Naive B cell (primary cell): ENCODE measurements around the gene ZNF697. TPM values are rescaled to one million over a fixed set of nuclear protein-coding genes. Genes with fewer than 3 reads are reported as not detected.
A peak's percentile ranks its signal among the peaks of the same experiment; 100 is the strongest.
"Not testable (repeated sequence)": the region's sequence is repeated elsewhere in the genome, so short reads cannot be mapped to it uniquely, and the experiment has no call there.

Experiments used
- ATAC-seq, 2 donors: fragments of 150-1000 bp; cut with Tn5 transposase; 2 replicates each; pipeline ENCODE4 v1.10.0; 2021; ENCODE audit warnings: low read depth in 2 of 2, mild to moderate bottlenecking in 2 of 2, moderate library complexity in 2 of 2
- DNase-seq: peaks from one replicate; pipeline ENCODE4 v3.0.0; 2022
- H3K27ac Mint-ChIP-seq, 6 donors: one replicate each; pipeline ENCODE4 v1.8.0; 2020 to 2022; ENCODE audit warnings: mild to moderate bottlenecking in 6 of 6, mixed read lengths in 6 of 6, moderate library complexity in 5 of 6, inconsistent platforms in 2 of 6
- H3K27me3 Mint-ChIP-seq, 3 donors: one replicate each; pipeline ENCODE4 v1.8.0; 2021 to 2022; ENCODE audit warnings: mixed read lengths in 3 of 3, mild to moderate bottlenecking in 1 of 3
- H3K36me3 Mint-ChIP-seq, 2 donors: one replicate each; pipeline ENCODE4 v1.8.0; 2020 to 2022; ENCODE audit warnings: mixed read lengths in 2 of 2, inconsistent platforms in 1 of 2, mild to moderate bottlenecking in 1 of 2
- H3K4me1 Mint-ChIP-seq, 3 donors: one replicate each; pipeline ENCODE4 v1.8.0; 2020 to 2022; ENCODE audit warnings: mixed read lengths in 3 of 3, inconsistent platforms in 1 of 3, mild to moderate bottlenecking in 1 of 3, moderate library complexity in 1 of 3
- H3K4me3 Mint-ChIP-seq, 8 donors: one replicate each; pipeline ENCODE4 v1.8.0; 2020 to 2022; ENCODE audit warnings: mild to moderate bottlenecking in 8 of 8, mixed read lengths in 8 of 8, moderate library complexity in 8 of 8, inconsistent platforms in 2 of 8
- H3K9me3 Mint-ChIP-seq, 7 donors: one replicate each; pipeline ENCODE4 v1.8.0; 2020 to 2022; ENCODE audit warnings: mixed read lengths in 7 of 7, mild to moderate bottlenecking in 5 of 7, inconsistent platforms in 2 of 7, moderate library complexity in 1 of 7
- polyA plus RNA-seq, 6 donors: library from polyadenylated mRNA; unstranded; fragments of 300-500 nt; fragmentation: Illumina TruSeq; gene quantifications; one replicate each; pipeline ENCODE4 v1.2.3, GENCODE V29; 2021; ENCODE audit warnings: low read depth in 6 of 6

ZNF697 gene
- not detected for polyA plus RNA-seq

GRCh38 chr1:119647734-119648619 is at the start of gene ZNF697:
TSS of gene ZNF697 (minus strand) at chr1:119648266. CDS start at chr1:119626100, 22,166 bp downstream.
- ATAC-seq, result peak; percentile 40 to 55
- H3K27me3 Mint-ChIP-seq, result peaks cover 62 to 85% (median 81%) of the 10 kb centered on the region in 3 donors

GRCh38 chr1:119697598-119697997 is 49.5 kb upstream of the ZNF697 start:
- no peak for DNase-seq
- no peak overlapping the region for H3K27ac Mint-ChIP-seq
- peaks cover 37 to 47% (median 45%) of the 10 kb centered on the region in 3 donors for H3K27me3 Mint-ChIP-seq
- peaks cover 12 to 35% (median 27%) of the 10 kb centered on the region in 7 donors for H3K9me3 Mint-ChIP-seq
- H3K4me3 Mint-ChIP-seq, result no peak overlapping the region
- no peaks in the 10 kb centered on the region for H3K4me1 Mint-ChIP-seq
- ATAC-seq, result no peak
- peaks cover 0 to 31% of the 10 kb centered on the region in 2 donors for H3K36me3 Mint-ChIP-seq

More at GRCh38 chr1:119647734-119648619, at the start of gene ZNF697:
- Mint-ChIP-seq H3K27ac (no peak within 1 kb of the TSS), H3K4me3 (peak within 1 kb of the TSS in 7 of 8 donors; percentile 34 to 86 (median 72)), H3K4me1 (peaks cover 4 to 12% (median 6%) of the 10 kb centered on the region in 3 donors), H3K9me3 (peaks cover 0 to 11% (median 2%) of the 10 kb centered on the region in 7 donors), H3K36me3 (no peaks in the 10 kb centered on the region)
- DNase-seq, result no peak

DNA sequence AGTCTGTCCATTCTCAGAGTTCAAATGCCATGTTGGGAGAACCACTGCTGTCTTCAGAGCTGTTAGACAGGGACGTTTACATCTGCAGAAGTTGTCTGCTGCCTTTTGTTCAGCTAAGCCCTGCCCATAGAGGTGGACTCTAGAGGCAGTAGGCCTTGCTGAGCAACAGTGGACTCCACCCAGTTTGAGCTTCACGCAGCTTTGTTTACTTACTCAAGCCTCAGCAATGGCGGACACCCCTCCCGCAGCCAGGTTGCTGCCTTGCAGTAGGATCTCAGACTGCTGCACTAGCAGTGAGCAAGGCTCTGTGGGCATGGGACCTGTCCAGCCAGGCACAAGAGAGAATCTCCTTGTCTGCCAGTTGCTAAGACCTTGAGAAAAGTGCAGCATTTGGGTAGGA is 48.8 kb upstream of the ZNF697 start:
- H3K9me3 Mint-ChIP-seq, result peaks cover 8 to 28% (median 20%) of the 10 kb centered on the region in 7 donors

GRCh38 chr1:119689511-119689910 is 41.4 kb upstream of the ZNF697 start:
- no peak overlapping the region for H3K4me3 Mint-ChIP-seq
- peaks cover 0 to 10% (median 5%) of the 10 kb centered on the region in 7 donors for H3K9me3 Mint-ChIP-seq
- peaks cover 5 to 15% (median 10%) of the 10 kb centered on the region in 3 donors for H3K27me3 Mint-ChIP-seq
- ATAC-seq (no peak), DNase-seq (no peak)
- no peaks in the 10 kb centered on the region for H3K36me3 Mint-ChIP-seq
- H3K4me1 Mint-ChIP-seq, result no peaks in the 10 kb centered on the region
- H3K27ac Mint-ChIP-seq, result no peak overlapping the region

More for the DNA sequence above, 48.8 kb upstream of the ZNF697 start:
- DNase-seq, H3K4me3 Mint-ChIP-seq, H3K4me1 Mint-ChIP-seq, H3K27ac Mint-ChIP-seq, ATAC-seq: not testable (repeated sequence)
- H3K27me3 Mint-ChIP-seq, result peaks cover 37 to 47% (median 45%) of the 10 kb centered on the region in 3 donors
- H3K36me3 Mint-ChIP-seq, result peaks cover 0 to 23% of the 10 kb centered on the region in 2 donors

GRCh38 chr1:119688810-119689209 is 40.7 kb upstream of the ZNF697 start:
- H3K4me3 Mint-ChIP-seq, result no peak overlapping the region
- ATAC-seq (no peak), DNase-seq (no peak)
- no peaks in the 10 kb centered on the region for H3K36me3 Mint-ChIP-seq
- peaks cover 0 to 10% (median 8%) of the 10 kb centered on the region in 3 donors for H3K27me3 Mint-ChIP-seq
- no peaks in the 10 kb centered on the region for H3K4me1 Mint-ChIP-seq
- no peak overlapping the region for H3K27ac Mint-ChIP-seq
- peaks cover 0 to 8% (median 4%) of the 10 kb centered on the region in 7 donors for H3K9me3 Mint-ChIP-seq

DNA sequence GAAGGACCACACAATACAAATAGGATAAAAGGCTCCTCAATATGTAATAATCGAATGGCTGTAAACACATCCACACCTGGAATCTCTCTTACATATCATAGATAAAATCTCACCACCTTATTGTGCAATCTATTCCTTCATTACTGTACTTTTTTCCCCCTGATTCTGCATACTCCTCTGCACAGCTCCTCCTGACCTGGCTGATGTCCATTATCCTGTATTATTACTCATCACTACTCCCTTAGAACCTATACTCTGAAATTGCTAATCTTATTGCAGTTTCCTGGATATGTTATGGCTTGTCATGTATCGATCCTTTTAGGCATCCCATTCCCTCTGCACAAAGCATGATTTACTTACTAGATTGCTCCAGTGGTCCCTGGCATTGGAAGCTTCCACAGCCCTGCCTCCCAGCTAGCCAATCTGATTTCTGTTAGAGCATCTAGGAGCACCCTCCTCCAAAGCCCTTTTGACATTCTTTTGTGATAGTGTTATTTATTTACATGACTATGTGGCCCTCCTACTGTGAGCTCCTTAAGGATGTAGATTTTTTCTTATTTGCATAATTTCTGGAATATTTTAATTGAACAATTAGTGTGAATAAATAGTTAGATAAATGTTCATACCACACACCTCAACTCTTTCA is 39.5 kb upstream of the ZNF697 start:
- ATAC-seq, result no peak
- H3K4me3 Mint-ChIP-seq, result no peak overlapping the region
- peaks cover 0 to 8% (median 7%) of the 10 kb centered on the region in 3 donors for H3K27me3 Mint-ChIP-seq
- no peaks in the 10 kb centered on the region for H3K36me3 Mint-ChIP-seq
- H3K9me3 Mint-ChIP-seq, result peaks cover 0 to 8% (median 0%) of the 10 kb centered on the region in 7 donors
- DNase-seq, result no peak
- no peaks in the 10 kb centered on the region for H3K4me1 Mint-ChIP-seq
- no peak overlapping the region for H3K27ac Mint-ChIP-seq

DNA sequence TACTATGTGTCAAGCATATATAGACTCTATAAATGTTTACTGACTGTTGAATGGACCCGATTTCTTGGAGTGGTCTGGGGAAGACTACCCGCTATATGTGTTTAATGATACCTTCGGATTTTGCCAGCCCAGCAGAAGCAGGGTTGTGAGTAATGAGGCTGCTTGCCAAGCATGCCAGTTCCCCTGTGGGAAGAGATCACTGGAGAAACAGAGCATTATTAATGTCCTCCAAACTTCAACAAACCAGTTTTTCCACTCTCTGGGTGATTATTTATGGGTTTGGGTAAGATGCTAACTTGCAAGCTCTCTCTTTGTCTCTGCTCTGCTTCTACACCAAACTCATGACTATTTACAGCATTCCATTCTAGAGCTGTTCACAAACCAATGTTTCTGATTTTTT is 38.6 kb upstream of the ZNF697 start:
- Mint-ChIP-seq H3K36me3 (no peaks in the 10 kb centered on the region), H3K27me3 (peaks cover 0 to 8% (median 7%) of the 10 kb centered on the region in 3 donors), H3K27ac (no peak overlapping the region), H3K4me1 (no peaks in the 10 kb centered on the region), H3K4me3 (no peak overlapping the region), H3K9me3 (peaks cover 0 to 2% (median 0%) of the 10 kb centered on the region in 7 donors)
- ATAC-seq (no peak), DNase-seq (no peak)

- H3K27me3 Mint-ChIP-seq, result peaks cover 2 to 19% (median 12%) of the 10 kb centered on the region in 3 donors
- DNase-seq (no peak), ATAC-seq (no peak)
- no peaks in the 10 kb centered on the region for H3K9me3 Mint-ChIP-seq
- H3K4me1 Mint-ChIP-seq, result no peaks in the 10 kb centered on the region
- H3K4me3 Mint-ChIP-seq, result no peak overlapping the region
- H3K27ac Mint-ChIP-seq, result no peak overlapping the region
- H3K36me3 Mint-ChIP-seq, result no peaks in the 10 kb centered on the region
Observed at GRCh38 chr1:119683893-119684292, 35.8 kb upstream of the ZNF697 start.

DNA sequence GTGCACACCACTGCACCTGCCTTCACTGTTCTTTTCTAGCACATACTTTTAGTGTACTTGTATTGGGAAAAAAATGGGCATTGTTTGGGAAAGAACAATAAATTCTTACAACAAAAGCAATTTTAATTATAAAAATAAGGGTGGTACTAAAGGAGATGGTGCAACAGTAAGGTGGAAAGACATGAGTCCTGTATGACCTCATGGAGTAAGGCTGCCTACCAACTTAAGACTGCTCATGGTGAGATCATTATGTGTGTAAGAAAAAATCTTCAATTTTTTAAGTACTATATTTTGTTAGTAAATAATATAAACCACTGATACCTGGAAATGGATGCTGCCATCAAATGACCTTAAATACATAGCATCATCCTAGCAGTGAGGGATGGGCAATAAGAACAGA is 34.1 kb upstream of the ZNF697 start:
- Mint-ChIP-seq H3K27me3 (peaks cover 10 to 15% (median 11%) of the 10 kb centered on the region in 3 donors), H3K36me3 (no peaks in the 10 kb centered on the region), H3K4me1 (no peaks in the 10 kb centered on the region), H3K4me3 (no peak overlapping the region), H3K27ac (no peak overlapping the region), H3K9me3 (no peaks in the 10 kb centered on the region)
- DNase-seq, result no peak
- no peak for ATAC-seq

DNA sequence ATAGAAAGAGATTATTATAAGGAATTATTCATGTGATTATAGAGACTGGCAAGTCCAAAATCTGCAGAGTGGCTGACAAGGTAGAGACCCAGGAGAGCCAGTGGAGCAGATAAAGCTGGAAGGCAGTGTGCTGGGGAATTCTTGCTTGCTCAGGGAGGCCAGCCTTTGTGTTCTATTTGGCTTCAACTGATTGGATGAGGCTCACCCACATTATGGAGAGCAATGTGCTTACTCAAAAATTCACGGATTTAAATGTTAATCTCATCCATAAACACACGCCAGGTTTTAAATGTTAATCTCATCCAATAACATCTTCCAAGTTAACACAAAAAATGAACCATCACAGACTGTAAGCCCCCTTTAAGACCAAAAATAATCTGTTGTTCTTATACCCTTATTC is 33.5 kb upstream of the ZNF697 start:
- DNase-seq, result no peak
- H3K4me3 Mint-ChIP-seq, result no peak overlapping the region
- ATAC-seq, result no peak
- peaks cover 5 to 14% (median 11%) of the 10 kb centered on the region in 3 donors for H3K27me3 Mint-ChIP-seq
- no peak overlapping the region for H3K27ac Mint-ChIP-seq
- H3K4me1 Mint-ChIP-seq, result no peaks in the 10 kb centered on the region
- no peaks in the 10 kb centered on the region for H3K36me3 Mint-ChIP-seq
- H3K9me3 Mint-ChIP-seq, result no peaks in the 10 kb centered on the region

DNA sequence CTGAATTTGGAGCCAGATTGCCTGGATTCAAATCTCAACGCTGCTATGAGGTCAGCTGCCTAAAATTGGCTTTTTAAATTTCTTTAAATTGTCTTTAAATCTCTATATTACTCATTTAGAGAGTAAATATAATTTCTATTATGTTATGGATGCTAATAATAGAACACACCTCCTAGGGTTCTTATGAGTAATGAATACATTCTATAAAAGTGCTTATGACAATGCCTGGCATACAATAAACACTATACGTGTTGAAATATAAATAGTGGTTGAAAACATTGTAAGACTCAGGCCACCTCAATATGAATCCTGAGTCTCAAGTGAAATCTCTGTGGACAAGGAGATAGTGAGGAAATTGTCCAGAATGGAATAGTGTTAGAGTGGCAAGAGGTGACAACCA is 32.7 kb upstream of the ZNF697 start:
- Mint-ChIP-seq H3K4me3 (no peak overlapping the region), H3K36me3 (no peaks in the 10 kb centered on the region), H3K4me1 (peaks cover under 1 to 3% (median 1%) of the 10 kb centered on the region in 3 donors), H3K27ac (no peak overlapping the region), H3K9me3 (no peaks in the 10 kb centered on the region), H3K27me3 (peaks cover 6 to 18% (median 14%) of the 10 kb centered on the region in 3 donors)
- no peak for ATAC-seq
- no peak for DNase-seq

DNA sequence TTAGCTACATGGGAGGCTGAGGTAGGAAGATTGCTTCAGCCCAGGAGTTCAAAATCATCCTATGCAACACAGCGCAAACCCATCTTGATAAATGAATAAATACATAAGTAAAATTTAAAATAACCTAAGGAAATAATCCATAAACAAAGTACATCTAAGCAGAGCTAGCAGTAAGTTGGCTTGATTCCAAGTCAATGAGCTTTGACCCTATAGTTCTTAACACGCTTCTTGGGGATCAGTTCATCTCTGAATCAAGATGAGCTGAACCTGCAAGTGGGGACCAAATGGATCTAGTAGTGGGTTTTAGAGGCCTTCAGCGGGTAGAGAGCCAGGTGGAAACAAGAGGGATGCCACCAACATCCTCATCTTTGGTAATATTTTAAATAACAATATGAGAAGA is 32.1 kb upstream of the ZNF697 start:
- peaks cover 9 to 22% (median 18%) of the 10 kb centered on the region in 3 donors for H3K27me3 Mint-ChIP-seq
- DNase-seq (no peak), ATAC-seq (no peak)
- H3K4me1 Mint-ChIP-seq, result peaks cover 5 to 8% (median 6%) of the 10 kb centered on the region in 3 donors
- no peaks in the 10 kb centered on the region for H3K36me3 Mint-ChIP-seq
- H3K4me3 Mint-ChIP-seq, result no peak overlapping the region
- H3K9me3 Mint-ChIP-seq, result no peaks in the 10 kb centered on the region
- no peak overlapping the region for H3K27ac Mint-ChIP-seq

GRCh38 chr1:119679223-119679622 is 31.2 kb upstream of the ZNF697 start:
- Mint-ChIP-seq H3K4me3 (no peak overlapping the region), H3K9me3 (no peaks in the 10 kb centered on the region), H3K4me1 (peaks cover 5 to 12% (median 7%) of the 10 kb centered on the region in 3 donors), H3K27ac (no peak overlapping the region), H3K36me3 (no peaks in the 10 kb centered on the region), H3K27me3 (peaks cover 12 to 22% (median 18%) of the 10 kb centered on the region in 3 donors)
- ATAC-seq, result no peak
- no peak for DNase-seq
